Epidermal melanocyte (primary cell): ENCODE data around the gene AREG.
A peak's percentile ranks its signal among the peaks of the same experiment; 100 is the strongest.

Source experiments
- DNase-seq: peaks from one replicate; pipeline ENCODE4 v3.0.0; 2011; ENCODE audit warnings: low spot score; ENCODE audit not compliant: insufficient read length

AREG gene

DNA sequence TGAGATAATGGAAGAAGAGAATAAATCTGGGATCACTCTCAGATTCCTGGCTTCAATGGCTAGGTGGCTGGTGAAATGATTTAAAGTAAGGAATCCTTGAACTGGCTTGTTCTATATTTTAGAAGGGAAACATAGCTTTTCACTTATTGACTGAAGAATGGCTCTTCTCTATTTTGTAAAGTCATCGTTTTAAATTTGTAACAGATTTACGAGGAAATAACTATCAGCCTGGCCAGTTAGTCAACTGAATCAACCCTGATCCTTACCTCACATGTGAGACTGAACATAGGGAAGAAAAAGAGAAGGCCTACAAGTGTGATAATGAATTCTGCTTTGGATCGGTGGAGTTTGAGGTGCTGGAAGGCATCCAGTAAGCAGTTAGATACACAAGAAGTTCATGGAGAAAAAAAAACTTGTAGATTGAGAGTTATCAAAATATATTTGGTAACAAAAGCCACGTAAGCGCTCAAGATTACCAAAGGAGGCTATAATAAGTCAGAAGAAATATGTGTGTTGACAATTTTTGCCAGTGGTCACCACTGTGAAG, 12.0 kb downstream of the AREG start:
- no peak for DNase-seq

DNA sequence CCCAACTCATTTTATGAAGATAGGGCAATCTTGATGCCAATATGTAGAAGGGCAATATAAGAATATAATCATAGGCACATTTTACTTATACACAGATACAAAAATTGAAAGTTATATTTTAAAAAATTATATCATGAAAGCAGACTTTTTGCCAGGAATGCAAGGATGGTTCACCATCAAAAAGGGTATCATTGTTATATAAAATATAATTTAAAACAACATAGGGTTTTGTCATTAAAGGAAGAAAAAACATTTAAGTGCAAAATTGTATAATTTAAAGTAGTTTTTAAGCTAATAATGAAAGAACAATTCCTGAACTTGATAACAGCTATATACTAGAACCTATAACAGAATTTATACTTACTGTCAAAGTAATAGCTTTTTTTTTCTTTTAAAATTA, 15.9 kb downstream of the AREG start:
- DNase-seq: no peak

DNA sequence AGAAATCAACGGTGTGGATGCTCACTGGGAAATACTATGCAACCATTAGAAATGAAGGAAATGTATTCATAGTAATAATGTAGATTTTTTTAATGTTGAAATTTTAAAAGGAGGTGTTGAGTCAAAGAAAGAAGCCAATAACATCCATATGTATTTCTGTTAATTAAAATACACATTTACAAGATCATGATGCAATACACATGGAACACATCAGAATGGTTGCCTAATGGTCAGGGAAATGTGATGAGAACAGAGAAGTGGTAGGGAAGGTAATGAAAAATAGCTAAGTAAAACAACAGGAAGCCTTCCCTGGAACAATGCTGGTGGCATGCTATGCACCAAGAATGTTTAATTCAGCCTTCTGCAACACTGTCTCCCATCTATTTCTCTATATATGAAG, 18.2 kb downstream of the AREG start:
- DNase-seq: no peak

DNA sequence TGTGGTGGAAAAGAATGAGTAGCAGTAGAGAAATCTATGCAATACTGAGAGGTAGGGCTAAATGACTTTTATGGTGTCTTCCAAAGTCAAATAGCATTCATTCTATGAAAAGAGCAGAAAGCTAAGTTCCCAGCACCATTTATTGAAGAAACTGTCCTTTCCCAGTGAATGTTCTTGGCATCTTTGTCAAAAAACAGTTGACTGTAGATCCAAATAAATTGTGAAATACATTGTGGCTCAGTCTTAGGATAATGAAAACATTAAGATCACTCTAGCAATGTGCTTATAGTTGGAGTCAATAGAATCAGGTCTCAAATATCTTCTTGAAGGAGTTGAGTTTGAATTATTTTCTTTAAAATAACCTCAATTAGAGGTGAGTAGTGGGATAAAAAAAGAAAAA, 19.4 kb downstream of the AREG start:
- DNase-seq: no peak

DNA sequence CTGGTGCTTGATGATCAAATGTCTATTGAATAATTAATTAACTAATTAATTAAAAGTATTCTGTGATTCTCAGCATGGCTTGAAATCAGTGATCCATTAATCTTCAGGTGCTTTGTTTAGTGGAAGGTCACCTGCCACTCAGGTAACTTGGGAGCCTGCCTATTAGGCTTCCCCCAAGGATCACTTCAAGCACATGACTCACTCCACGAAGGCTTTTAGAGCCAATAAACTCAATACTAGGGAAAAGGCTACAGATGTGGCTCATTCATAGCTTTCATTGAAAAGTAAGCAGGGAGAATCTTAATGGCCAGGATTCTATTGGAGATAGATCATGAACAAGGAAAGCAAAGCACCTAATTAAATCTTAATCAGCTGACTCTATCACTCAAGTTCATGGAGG, 21.3 kb downstream of the AREG start:
- DNase-seq: no peak

DNA sequence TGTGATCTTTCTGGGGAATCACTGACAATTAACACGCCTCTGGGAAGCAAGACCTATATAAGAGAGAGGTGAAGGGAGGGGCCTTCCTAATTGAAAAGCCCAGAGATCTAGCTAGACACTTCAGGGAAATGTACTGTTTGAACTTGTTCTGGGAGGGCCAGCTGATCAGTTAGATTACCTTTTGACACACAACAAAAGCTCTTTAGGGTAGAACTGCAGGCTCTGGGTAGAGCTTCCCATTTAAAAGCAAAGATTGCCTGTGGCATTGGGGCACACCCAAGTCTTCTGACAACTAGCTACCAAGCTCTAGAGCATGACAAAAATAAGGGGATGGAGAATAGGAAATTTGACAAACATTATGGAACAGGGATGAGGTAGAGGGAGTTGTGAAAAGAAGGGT, 26.3 kb downstream of the AREG start:
- DNase-seq: no peak

DNA sequence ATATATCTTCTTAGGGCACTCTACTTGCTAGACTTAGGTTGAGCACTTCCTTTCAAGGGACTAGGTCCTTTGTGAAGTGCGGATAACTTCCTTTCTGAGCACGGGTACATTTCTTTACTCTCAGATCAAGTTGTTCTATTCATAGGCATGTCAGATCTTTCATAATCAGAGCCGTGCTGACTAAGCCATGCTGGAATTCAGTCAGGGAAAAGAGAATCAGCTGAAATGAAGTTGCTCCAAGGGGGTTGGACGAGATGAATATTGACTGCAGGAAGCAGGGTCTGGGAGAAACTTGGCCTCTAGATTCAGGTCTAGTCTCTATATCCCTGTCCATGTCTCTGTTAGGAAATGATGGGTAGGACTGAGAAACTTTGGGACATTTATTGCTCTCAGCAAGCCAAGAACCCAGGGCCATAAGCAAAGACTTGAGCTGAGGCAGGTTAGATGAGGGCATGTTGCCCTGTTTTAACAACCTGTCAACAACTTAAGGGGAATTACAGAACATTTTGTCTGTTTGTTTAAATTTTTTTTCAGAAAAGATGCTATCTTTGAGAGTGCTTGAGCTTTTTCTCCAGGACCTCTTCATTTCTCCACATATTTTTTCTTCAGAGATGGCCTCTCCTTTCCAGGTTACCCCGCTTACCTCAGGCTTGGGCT, 28.3 kb downstream of the AREG start:
- peak; percentile 24 for DNase-seq

DNA sequence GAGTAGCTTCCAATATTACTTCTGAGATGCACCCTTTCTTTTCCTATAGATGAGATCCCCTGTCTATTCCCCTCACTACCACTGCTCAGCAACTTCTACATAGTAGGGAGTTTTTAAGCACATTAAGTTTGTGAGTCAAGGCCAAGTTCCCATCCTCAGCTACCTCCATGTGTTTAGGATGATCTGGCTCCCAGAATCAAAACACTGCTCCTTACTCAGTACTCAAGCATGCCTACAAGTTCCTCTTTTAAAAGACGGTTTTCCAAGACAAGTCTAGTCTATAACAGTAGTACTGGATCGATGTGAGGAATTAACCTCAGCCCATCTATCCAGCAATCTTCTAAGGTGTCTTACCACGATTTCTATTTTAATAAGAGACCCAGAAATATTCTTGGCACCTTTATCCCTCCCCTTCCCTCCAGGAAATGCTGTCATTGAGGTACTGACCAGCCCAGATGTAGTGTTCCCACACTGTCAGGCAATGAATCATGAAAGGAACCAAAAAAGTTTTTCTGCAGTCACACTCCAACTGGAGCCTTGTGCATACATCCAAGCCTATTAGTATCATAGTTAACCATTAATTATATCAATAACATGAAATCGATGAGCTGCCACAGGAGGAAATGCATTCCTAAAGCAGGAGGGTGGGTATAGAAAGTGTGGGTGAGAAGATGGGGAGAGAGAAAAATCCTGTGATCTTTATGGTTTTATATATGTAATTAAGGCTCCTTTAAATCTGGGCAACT, 29.6 kb downstream of the AREG start:
- no peak for DNase-seq

DNA sequence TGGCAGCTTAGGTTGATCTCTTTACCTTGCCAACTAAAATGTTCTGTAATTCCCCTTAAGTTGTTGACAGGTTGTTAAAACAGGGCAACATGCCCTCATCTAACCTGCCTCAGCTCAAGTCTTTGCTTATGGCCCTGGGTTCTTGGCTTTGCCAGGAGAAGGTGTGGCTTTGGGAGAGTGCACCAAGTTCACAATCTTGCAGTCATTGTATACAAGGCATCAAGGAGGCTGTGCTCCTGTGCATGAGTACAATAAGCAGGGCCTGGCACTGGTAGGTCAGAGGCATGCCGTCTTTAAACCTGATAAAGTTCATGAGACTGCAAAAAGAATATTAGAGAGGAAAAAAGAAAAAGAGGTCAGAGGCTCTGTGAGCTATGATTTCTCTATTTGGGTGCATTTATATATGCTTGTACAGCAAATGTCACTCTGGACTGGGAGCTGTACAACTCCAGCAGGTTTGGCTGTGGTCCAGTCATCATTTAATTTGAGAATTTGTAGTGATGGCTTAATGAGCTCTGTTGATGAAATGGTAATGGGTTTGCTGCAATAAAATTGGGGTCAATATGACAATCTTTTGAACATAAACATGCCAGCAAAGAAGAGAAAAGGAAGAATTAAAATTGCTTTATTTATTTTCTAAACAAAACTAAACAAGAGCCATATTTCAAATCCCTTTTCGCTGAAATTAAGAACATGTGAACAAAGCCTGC, 30.3 kb downstream of the AREG start:
- DNase-seq: no peak

DNA sequence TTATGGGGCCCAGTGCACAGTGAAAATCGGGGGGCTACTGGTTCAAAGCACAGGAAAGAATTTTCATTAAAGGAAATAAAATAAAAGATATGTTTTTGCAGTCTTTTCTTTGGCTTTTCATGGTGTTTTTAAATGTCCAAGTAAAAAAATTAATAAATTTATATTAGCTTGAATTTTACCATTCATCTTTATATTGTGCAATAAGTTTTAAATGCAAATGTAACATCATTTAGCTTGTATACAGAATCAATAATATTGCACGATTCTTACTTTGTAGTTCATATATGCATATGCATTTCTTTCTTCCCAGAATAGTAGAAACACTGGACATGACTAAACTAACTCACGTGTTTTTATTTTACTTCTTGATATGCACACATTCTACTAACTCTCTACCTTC, 31.0 kb downstream of the AREG start:
- DNase-seq: no peak

DNA sequence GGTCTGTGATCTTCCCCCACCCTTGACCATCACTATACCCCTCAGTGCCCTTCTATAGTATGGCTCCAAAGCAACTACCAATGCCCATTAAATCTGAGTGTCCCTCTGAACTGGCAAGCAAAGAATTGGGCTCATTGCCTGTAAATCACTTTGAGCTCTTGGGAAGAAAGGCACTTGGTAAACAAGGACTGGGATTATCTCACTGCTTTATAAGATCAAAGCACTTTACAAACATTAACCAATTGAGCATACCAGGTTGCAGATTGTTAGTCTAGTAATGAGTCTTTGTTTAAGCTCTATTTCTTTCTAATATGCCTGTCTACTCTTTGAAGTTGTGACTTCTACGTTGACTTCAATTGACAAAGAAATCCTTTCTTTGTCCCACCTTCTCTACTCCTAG, 34.1 kb downstream of the AREG start:
- DNase-seq: no peak

DNA sequence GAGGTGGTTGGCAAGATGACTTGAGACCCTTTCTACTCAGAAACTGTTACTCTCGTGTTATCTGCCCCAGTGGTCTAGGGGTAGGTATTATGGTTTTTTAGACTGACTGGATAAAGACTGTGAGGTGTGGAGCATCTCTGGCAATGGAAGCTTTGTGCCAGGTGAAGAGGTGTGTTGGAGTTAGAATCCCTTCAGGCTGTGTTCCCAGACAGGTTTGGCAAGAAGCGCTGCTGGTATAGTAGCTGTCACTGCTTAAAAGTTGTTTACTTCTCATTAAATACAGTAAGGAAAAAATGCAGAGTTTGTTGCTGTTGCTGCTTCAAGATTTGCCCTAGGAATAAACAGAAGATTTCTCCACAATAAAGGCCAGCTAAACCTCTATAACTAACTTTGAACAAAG, 35.3 kb downstream of the AREG start:
- no peak for DNase-seq

DNA sequence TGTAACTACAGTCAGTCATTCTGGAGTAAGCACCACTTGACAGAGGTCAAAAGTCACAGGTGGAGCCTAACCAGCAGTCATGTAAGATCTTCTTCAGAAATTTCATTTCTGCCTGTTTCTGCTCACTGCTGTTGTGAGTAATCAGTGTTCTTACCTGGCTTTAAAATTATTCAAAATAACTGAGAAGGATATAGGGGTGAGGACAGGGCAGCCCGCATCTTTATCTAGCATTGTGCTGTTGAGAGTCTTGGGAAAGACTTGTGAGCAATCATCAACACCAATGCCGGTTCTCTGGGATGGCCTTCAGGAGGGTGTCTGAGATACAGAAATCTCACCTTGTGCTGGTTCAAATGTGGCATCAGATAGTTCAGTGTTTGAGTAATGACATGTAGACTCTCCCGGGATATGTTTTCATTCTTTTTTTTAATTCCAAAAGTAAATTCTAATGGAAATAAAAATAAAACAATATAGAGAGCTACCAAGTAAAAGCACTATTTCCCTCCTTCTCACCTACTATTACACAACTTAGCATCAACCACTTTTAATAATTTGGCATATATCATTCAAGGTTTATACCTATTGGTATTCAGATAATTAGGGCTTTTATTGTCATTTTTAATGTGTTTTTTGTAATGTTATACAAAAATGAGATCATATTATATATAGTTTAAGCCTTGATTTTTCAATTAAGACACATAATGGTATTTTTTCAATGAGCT, 37.1 kb downstream of the AREG start:
- no peak for DNase-seq

DNA sequence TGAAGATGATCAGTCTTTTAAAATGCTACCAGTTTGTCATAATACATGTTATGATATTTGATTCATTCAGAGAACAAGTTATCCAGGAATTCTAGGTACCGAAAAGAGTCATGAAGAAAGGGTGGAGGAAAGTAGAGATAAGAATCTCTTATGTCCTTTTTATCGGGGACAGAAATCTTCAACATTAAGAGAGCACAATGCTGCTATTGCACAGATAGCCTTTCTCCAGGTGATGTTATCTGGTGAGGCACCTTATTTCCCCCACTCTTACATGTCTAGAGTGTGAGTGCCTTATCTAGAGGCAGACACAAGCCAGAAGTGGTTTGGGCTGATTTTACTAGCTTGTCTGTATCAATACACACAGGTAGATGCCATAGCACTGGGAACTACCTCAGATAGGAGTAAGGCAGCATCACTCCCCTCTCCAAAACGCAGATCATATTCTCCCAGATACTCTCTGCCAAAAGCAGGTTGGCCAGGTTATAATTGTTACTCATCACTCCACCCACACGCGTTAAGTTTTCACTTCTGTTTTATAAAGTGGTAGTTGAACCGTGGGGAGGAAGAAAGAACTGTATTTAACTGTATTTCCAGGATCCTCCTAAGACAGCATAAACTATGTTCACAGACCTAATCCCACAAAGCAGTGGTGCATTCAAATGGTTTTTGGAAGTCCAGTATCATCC, 38.4 kb downstream of the AREG start:
- no peak for DNase-seq

DNA sequence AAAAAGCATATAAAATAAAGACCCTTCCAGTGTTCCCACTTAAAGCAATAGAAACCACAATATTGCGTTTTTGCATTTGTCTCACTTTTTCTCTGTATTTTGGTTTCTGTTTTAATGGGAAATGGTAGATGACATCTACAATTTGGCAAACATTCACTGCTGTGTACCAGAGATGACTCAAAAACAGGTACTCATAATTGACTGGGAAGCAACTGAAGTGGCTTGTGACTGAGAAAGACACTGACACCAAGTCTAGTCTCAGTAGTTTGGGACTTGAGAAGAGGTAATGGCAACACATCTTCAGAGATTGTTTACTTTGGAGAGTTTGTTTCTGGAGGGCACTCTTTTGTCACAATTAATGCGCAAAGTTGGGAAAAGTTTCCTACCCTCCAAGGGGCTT, 42.0 kb downstream of the AREG start:
- no peak for DNase-seq

DNA sequence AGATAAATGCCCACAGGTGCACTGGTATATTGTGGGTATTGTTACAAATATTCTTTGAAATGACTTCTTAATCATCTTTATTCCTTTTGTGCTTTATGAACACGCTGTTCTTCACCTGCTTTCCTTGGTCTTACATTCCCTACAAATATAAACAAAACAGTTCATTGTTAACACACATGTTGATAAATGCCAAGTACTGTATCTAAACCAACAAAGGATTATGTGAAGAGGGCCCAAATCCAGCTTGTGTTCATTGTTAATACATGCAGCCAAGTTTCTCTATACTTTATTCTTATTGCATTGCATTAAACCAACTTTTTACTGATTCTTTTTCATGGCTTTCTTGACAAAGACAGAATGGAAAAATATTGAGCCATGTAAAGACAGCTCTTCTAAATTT, 42.8 kb downstream of the AREG start:
- DNase-seq: no peak

DNA sequence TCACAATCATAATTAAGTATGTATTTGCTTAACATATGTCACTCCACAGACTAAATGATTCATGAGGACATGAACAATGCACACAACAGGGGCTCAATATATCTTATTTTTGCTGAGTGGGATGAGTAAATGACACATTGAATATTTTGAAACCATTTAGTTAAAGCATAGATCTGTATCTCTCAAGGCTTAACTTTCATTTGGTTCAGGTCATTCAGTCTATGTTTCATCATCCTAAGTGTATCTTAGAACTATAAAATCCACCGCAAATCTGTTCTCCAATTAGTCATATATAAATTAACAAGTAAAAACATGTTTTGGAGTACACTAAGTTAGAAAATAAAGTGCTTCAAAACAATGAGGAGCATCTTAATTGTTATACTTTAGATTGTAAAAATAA, 45.8 kb downstream of the AREG start:
- no peak for DNase-seq

DNA sequence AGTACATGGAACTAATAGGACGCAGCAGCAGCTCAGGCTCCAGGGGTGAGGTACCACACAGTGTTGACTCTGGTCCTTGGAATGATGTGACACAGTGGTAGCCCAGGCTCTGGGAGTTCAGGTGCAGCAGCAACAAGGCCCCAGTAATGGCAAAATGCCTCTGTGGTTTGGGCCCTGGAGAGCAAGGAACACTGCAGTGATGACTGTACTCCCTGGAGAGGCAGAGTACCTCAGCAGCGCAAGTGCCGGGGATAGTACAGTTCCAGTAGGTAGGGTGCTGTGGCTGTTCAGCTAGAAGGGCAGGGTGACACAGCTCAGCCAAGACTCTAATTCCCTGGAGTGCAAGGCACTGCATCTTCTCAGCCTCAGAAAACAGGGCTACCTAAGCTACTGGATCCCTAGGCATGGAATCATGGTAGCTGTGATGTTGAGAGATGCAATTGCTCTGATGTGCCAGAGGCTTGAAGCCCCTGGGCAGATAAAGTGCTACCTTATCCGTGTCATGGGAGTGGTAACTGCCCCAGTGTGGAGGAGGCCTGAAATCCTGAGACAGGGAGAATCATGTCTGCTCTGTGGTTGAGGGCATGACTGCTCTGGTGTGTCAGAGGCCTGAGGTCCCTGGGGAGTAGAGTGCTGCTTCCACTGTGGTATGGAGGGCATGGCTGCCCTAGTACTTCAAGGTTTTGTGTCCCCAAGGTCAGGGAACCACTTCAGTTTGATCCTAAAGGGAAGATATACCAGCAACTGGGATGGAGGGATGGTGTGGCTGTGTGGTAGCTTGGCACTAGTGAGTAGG, 55.2 kb downstream of the AREG start:
- DNase-seq: no peak

DNA sequence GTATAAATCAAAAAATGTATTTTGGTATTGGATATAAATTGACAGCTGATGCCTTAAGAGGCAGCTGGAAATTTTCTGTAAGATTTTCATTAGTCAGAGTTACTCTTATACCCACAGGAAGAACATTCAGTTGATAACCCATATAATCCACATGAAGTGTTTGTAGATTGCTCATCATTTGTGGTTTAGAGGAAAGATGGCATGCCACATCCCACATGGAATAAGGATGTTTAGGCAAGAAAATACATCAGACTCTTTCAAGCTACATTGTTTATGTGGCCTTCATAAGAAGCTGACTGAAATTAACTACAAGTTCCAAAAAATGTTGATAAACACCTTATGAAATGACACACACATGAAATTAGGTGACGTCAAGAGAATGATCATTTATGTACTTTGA, 56.6 kb downstream of the AREG start:
- DNase-seq: no peak

DNA sequence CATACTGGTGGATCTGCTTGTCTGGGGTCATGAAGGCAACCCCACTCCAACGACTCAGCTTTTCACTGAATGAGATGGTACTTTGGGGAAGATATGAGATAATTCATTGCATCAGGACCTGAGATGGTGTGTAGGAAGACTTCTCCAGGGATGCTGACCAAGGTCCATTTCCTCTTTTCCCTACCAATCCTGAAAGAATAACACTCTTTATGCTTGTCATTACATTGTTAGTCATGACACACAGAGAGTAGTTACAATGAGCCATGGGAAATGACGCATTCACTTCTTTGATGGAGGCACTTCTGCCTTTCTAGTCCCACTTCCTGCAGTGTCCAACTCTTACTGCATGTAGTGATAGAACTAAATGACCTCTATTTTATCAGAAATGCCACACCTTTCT, 58.6 kb downstream of the AREG start:
- no peak for DNase-seq
